NCI-H226 (cell line): Measurements from ENCODE around the gene MYO1E.
A peak's percentile ranks its signal among the peaks of the same experiment; 100 is the strongest.
"Not testable (repeated sequence)": the region's sequence is repeated elsewhere in the genome, so short reads cannot be mapped to it uniquely, and the experiment has no call there.

ENCODE experiments used
- DNase-seq: peaks from one replicate; pipeline ENCODE4 v3.0.0-alpha.2; 2015

MYO1E gene

GRCh38 chr15:59372352-59373211 is at the start of gene MYO1E:
Gene MYO1E (minus strand): TSS chr15:59372871. CDS start chr15:59372500, 371 bp downstream.
- DNase-seq: peak; percentile 99

- DNase-seq: no peak
Observed at GRCh38 chr15:59420986-59421618, 48.4 kb upstream of the MYO1E start.

- no peak for DNase-seq
Observed at GRCh38 chr15:59420108-59420507, 47.4 kb upstream of the MYO1E start.

- no peak for DNase-seq
Observed at GRCh38 chr15:59419170-59419569, 46.5 kb upstream of the MYO1E start.

GRCh38 chr15:59416816-59417215 is 44.1 kb upstream of the MYO1E start:
- DNase-seq: no peak

- no peak for DNase-seq
Observed at GRCh38 chr15:59413577-59413976, 40.9 kb upstream of the MYO1E start.

- DNase-seq: peak; percentile 49
Observed at GRCh38 chr15:59410391-59410896, 37.8 kb upstream of the MYO1E start.

GRCh38 chr15:59407946-59408345 is 35.3 kb upstream of the MYO1E start:
- DNase-seq: no peak

GRCh38 chr15:59406446-59406845 is 33.8 kb upstream of the MYO1E start:
- DNase-seq: no peak

- no peak for DNase-seq
Observed at GRCh38 chr15:59405079-59405478, 32.4 kb upstream of the MYO1E start.

- no peak for DNase-seq
Observed at GRCh38 chr15:59401824-59402569, 29.3 kb upstream of the MYO1E start.

GRCh38 chr15:59401051-59401823 is 28.6 kb upstream of the MYO1E start:
- DNase-seq: not testable (repeated sequence)

- no peak for DNase-seq
Observed at GRCh38 chr15:59400103-59400813, 27.6 kb upstream of the MYO1E start.

- no peak for DNase-seq
Observed at GRCh38 chr15:59399465-59400102, 26.9 kb upstream of the MYO1E start.

GRCh38 chr15:59398220-59398619 is 25.5 kb upstream of the MYO1E start:
- no peak for DNase-seq

GRCh38 chr15:59396679-59397078 is 24.0 kb upstream of the MYO1E start:
- DNase-seq: no peak

GRCh38 chr15:59396211-59396610 is 23.5 kb upstream of the MYO1E start:
- DNase-seq: no peak

- DNase-seq: no peak
Observed at GRCh38 chr15:59394166-59394661, 21.5 kb upstream of the MYO1E start.

GRCh38 chr15:59392299-59392698 is 19.6 kb upstream of the MYO1E start:
- DNase-seq: no peak

GRCh38 chr15:59388670-59389069 is 16.0 kb upstream of the MYO1E start:
- DNase-seq: peak; percentile 48
